Glutamatergic neuron (in vitro differentiated cells): ENCODE results near the gene LSAMP. TPM values are rescaled to one million over a fixed set of nuclear protein-coding genes. Genes with fewer than 3 reads are reported as not detected.
A peak's percentile ranks its signal among the peaks of the same experiment; 100 is the strongest.

Source experiments
- DNase-seq: peaks from one replicate; pipeline ENCODE4 v3.0.0; 2022
- H3K27ac Mint-ChIP-seq: one replicate; pipeline ENCODE4 v1.8.0; 2020; ENCODE audit warnings: mild to moderate bottlenecking, mixed read lengths, inconsistent platforms; ENCODE audit not compliant: unreplicated experiment
- H3K27me3 Mint-ChIP-seq: one replicate; pipeline ENCODE4 v1.8.0; 2020; ENCODE audit warnings: mild to moderate bottlenecking, moderate library complexity, mixed read lengths, inconsistent platforms; ENCODE audit not compliant: unreplicated experiment
- H3K36me3 Mint-ChIP-seq: one replicate; pipeline ENCODE4 v1.8.0; 2020; ENCODE audit warnings: mild to moderate bottlenecking, mixed read lengths, inconsistent platforms; ENCODE audit not compliant: unreplicated experiment
- H3K4me1 Mint-ChIP-seq: one replicate; pipeline ENCODE4 v1.8.0; 2020; ENCODE audit warnings: mild to moderate bottlenecking, low read depth, mixed read lengths, inconsistent platforms; ENCODE audit not compliant: unreplicated experiment
- H3K4me3 Mint-ChIP-seq: one replicate; pipeline ENCODE4 v1.8.0; 2020; ENCODE audit warnings: mild to moderate bottlenecking, mixed read lengths, inconsistent platforms; ENCODE audit not compliant: unreplicated experiment
- H3K9me3 Mint-ChIP-seq: one replicate; pipeline ENCODE4 v1.8.0; 2020; ENCODE audit warnings: mild to moderate bottlenecking, moderate library complexity, mixed read lengths, inconsistent platforms; ENCODE audit not compliant: unreplicated experiment
- total RNA-seq: library from RNA; stranded (reverse); fragmentation: NEBNext Ultra II Directional; extraction: Animal tissue kit (Norgen Biotek cat#: 25700); gene quantifications from one replicate; pipeline ENCODE4 v1.2.1, GENCODE V29; 2021; ENCODE audit not compliant: unreplicated experiment
- TF ChIP-seq, protein P1 (sequence below): fragments of 200-600 bp; sonication (generic); IDR thresholded peaks from one replicate; pipeline ENCODE4 v1.5.0; 2021; ENCODE audit not compliant: partially characterized antibody, unreplicated experiment

Gene LSAMP
- total RNA-seq, 1 donor from 2014 or later = 67.1 TPM

DNA sequence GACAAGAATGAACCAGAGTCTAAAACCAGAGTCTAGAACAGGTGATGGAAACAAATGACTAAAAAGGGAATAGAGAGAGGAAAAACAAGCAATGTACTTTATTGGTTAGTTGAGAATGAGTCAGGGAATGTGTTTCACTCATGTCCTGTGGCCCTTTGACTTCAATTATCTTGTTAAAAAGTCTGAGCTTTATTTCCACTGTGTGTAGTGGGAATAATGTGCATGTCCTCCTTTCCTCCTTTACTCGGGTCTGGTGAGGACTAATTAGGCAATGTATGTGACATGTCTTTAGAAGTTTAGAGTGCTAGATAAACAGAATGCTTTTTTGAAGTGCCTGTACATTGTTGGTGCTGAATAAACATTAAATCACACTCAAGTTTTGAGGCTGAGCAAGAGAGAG lies 21.3 kb downstream of the LSAMP start:
- Mint-ChIP-seq H3K4me3 (peak overlapping the region; percentile 81), H3K27ac (peak overlapping the region; percentile 82)
- TF ChIP-seq, protein P1, sequence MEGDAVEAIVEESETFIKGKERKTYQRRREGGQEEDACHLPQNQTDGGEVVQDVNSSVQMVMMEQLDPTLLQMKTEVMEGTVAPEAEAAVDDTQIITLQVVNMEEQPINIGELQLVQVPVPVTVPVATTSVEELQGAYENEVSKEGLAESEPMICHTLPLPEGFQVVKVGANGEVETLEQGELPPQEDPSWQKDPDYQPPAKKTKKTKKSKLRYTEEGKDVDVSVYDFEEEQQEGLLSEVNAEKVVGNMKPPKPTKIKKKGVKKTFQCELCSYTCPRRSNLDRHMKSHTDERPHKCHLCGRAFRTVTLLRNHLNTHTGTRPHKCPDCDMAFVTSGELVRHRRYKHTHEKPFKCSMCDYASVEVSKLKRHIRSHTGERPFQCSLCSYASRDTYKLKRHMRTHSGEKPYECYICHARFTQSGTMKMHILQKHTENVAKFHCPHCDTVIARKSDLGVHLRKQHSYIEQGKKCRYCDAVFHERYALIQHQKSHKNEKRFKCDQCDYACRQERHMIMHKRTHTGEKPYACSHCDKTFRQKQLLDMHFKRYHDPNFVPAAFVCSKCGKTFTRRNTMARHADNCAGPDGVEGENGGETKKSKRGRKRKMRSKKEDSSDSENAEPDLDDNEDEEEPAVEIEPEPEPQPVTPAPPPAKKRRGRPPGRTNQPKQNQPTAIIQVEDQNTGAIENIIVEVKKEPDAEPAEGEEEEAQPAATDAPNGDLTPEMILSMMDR = no peak

DNA sequence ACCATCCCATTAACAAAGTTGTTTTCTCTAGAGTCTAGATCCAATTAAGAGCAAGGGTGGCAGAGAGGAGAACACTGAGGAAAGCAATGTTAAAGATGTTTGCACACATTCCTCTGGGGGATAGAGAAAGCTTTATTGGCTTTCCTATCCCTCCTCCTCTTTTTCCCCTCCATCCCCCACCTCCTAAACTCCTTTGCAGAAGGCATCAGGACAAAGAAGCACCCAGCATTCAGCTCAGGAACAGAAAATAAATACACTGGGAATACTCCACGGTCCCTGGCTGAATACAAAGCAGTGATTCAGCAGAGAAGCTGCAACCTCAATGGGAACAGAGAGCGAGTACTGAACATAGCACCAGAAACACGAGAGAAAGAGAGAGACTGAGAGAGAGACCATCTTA lies 21.9 kb downstream of the LSAMP start:
- TF ChIP-seq, protein P1 = no peak
- Mint-ChIP-seq H3K4me3 (peak overlapping the region; percentile 81), H3K9me3 (no peaks in the 10 kb centered on the region), H3K27me3 (peaks cover 1% of the 10 kb centered on the region), H3K27ac (peak overlapping the region; percentile 82), H3K36me3 (no peaks in the 10 kb centered on the region), H3K4me1 (peaks cover 19% of the 10 kb centered on the region)
- no peak for DNase-seq

More for the DNA sequence above, 21.3 kb downstream of the LSAMP start:
- H3K36me3 Mint-ChIP-seq = no peaks in the 10 kb centered on the region
- H3K4me1 Mint-ChIP-seq = peaks cover 19% of the 10 kb centered on the region
- H3K27me3 Mint-ChIP-seq = peaks cover 1% of the 10 kb centered on the region
- no peaks in the 10 kb centered on the region for H3K9me3 Mint-ChIP-seq
- no peak for DNase-seq

DNA sequence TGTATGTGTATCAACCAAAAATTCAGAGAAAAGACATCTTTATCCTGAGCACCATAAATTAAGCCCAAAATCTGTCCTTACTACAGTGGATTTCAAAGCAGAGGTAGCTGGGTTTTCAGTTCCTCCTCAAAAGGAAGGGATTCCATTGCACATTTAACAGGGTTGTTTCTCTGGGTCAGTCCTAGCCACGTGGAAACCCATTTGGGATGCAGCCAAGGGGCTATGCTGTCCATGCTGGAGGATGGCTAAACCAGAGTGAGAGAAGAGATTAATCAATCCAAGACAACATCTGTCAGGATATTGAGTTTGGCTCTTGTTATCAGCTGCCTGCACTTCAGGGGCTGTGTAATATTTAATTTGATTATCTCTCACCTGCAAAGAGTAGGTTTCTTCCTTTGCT lies 28.1 kb downstream of the LSAMP start:
- H3K36me3 Mint-ChIP-seq = no peaks in the 10 kb centered on the region
- no peak overlapping the region for H3K27ac Mint-ChIP-seq
- H3K4me3 Mint-ChIP-seq = no peak overlapping the region
- peaks cover 3% of the 10 kb centered on the region for H3K4me1 Mint-ChIP-seq
- TF ChIP-seq, protein P1 = no peak
- H3K9me3 Mint-ChIP-seq = no peaks in the 10 kb centered on the region
- no peaks in the 10 kb centered on the region for H3K27me3 Mint-ChIP-seq
- DNase-seq = no peak

DNA sequence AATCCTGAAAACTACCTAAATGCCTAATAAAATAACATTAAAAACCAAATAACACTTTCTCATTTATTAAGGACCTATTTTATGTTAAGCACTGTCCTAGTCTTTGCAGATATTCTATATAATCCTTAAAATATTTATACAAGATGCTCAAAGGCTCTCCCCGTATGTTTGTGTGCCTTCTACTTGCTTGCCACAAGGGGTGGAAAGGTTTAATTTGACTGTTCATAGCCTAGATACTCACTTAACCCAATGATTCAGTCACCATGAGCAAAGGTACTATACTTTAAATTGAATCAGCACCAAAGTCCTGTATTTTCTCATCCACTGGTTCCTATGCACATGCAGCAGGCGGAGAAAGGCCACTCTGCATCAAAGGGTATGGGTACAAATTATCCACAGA lies 32.0 kb downstream of the LSAMP start:
- Mint-ChIP-seq H3K27ac (no peak overlapping the region), H3K4me1 (peaks cover 3% of the 10 kb centered on the region), H3K36me3 (no peaks in the 10 kb centered on the region), H3K27me3 (no peaks in the 10 kb centered on the region), H3K4me3 (no peak overlapping the region), H3K9me3 (no peaks in the 10 kb centered on the region)
- DNase-seq = no peak
- TF ChIP-seq, protein P1 = peak; percentile 50

DNA sequence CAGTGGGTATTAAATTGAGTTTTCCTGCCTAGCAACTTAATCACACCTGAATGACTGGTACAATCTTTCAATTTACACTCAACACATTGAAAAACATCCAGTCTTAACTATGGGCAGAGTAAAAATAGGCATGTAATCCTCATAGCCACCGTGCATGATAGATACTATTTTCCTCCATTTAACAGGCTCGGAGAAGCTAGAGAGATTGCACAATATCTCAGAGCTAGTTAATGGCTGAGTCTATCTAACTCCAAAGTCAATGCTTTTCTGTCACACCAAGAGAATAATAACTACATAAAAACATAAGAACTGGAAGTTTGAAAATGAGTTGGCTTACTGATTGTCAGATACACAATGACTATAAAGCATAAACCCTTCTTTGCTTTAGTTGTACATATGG lies 36.8 kb downstream of the LSAMP start:
- Mint-ChIP-seq H3K27ac (no peak overlapping the region), H3K4me1 (peaks cover 14% of the 10 kb centered on the region), H3K4me3 (no peak overlapping the region), H3K9me3 (no peaks in the 10 kb centered on the region), H3K36me3 (no peaks in the 10 kb centered on the region), H3K27me3 (no peaks in the 10 kb centered on the region)
- DNase-seq = no peak
- TF ChIP-seq, protein P1 = no peak
